ENCODE results near the gene EXOC3L2.

Gene EXOC3L2

GRCh38 chr19:45245334-45245787 lies at the start of gene EXOC3L2:
Gene EXOC3L2 (minus strand): TSS chr19:45245407. CDS start chr19:45239045, 6,362 bp downstream.
- H3K27ac ChIP-seq, result no peak within 1 kb of the TSS
- no peak for TF ChIP-seq ZFX (IDR thresholded peaks at IDR 0.05; ENCODE audit: borderline replicate concordance)
- no peak for TF ChIP-seq CTCF (IDR thresholded peaks at IDR 0.05)

GRCh38 chr19:45294291-45295029 lies 49.3 kb upstream of the EXOC3L2 start:
- no peak overlapping the region for H3K27ac ChIP-seq
- TF ChIP-seq CTCF (IDR thresholded peaks at IDR 0.05) (no peak), ZFX (IDR thresholded peaks at IDR 0.05; ENCODE audit: borderline replicate concordance) (no peak)

GRCh38 chr19:45293682-45294081 lies 48.5 kb upstream of the EXOC3L2 start:
- H3K27ac ChIP-seq, result no peak overlapping the region
- TF ChIP-seq ZFX (IDR thresholded peaks at IDR 0.05; ENCODE audit: borderline replicate concordance) (no peak), CTCF (IDR thresholded peaks at IDR 0.05) (no peak)

GRCh38 chr19:45291834-45292233 lies 46.6 kb upstream of the EXOC3L2 start:
- no peak overlapping the region for H3K27ac ChIP-seq
- TF ChIP-seq CTCF (IDR thresholded peaks at IDR 0.05) (no peak), ZFX (IDR thresholded peaks at IDR 0.05; ENCODE audit: borderline replicate concordance) (no peak)

GRCh38 chr19:45290381-45290931 lies 45.2 kb upstream of the EXOC3L2 start:
- no peak overlapping the region for H3K27ac ChIP-seq
- no peak for TF ChIP-seq ZFX (IDR thresholded peaks at IDR 0.05; ENCODE audit: borderline replicate concordance)
- no peak for TF ChIP-seq CTCF (IDR thresholded peaks at IDR 0.05)

GRCh38 chr19:45283443-45284033 lies 38.3 kb upstream of the EXOC3L2 start:
- TF ChIP-seq ZFX (IDR thresholded peaks at IDR 0.05; ENCODE audit: borderline replicate concordance) (no peak), CTCF (IDR thresholded peaks at IDR 0.05) (no peak)
- H3K27ac ChIP-seq, result no peak overlapping the region

GRCh38 chr19:45280471-45280961 lies 35.3 kb upstream of the EXOC3L2 start:
- TF ChIP-seq ZFX (IDR thresholded peaks at IDR 0.05; ENCODE audit: borderline replicate concordance), result no peak
- H3K27ac ChIP-seq, result no peak overlapping the region

Measured in 22Rv1 (cell line).